ENCODE data around the gene LRP8.

The LRP8 gene

DNA sequence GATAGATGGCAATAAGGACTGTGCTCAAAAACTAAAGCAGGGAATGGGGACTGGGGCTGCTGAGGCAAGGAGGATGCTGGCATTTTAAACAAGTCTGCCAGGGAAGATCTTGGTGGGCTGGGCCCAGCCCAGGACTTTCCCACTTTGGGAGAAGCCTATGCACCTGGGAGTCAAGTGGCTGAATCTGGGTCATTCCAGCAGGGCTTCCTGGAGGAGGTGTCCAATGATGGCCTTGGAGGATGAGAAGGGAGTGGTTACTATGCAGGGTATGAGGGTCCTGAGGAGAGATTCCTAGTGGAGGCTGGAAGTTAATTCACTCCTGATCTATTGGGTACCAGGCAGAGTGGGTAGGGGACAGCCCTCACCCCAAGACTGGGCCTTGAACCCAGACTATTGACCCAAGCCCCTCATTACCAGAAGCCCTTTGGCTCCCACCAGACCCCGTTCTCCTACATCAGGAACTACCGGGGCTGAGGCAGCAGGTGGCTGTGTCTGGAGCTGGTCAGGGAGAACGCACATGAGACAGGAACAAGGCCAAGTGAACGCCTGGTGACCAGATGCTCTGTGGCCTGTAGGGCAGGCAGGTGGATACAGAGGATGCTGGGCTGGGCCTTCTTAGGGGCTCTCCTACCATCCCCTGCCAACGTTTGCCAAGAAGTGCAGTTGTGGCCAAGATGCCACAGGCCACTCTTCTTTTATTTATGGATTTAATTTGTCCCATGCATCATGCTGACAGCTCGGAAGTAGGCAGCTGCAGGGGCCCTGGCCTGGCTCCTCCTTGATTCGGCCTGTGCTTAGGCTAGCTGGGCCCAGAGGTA, 18.3 kb upstream of the LRP8 start:
- Histone ChIP-seq H3K27ac (ENCODE audit: low read depth, low read length, severe bottlenecking) (no peak overlapping the region), H3K4me1 (ENCODE audit: control insufficient read depth, insufficient read depth, low read length, poor library complexity, severe bottlenecking) (peaks cover 9% of the 10 kb centered on the region), H3K9me3 (ENCODE audit: control insufficient read depth, low read length) (no peaks in the 10 kb centered on the region), H3K4me3 (ENCODE audit: extremely low read depth, insufficient read depth, low read length, poor library complexity, severe bottlenecking) (no peak overlapping the region), H3K36me3 (ENCODE audit: control insufficient read depth, insufficient read depth, low read length) (no peaks in the 10 kb centered on the region)
- WGBS, 2 experiments (ENCODE audit: insufficient coverage in 2 of 2) = 88 to 92% methylated on average over 5 to 6 of the region's 7 CpGs

GRCh38 chr1:53344921-53345838, 17.3 kb upstream of the LRP8 start:
- no peak overlapping the region for H3K4me3 ChIP-seq (ENCODE audit: extremely low read depth, insufficient read depth, low read length, poor library complexity, severe bottlenecking)
- 93 to 96% methylated on average over 7 to 10 of the region's 11 CpGs for WGBS, 2 experiments (ENCODE audit: insufficient coverage in 2 of 2)
- H3K4me1 ChIP-seq (ENCODE audit: control insufficient read depth, insufficient read depth, low read length, poor library complexity, severe bottlenecking) = peaks cover 9% of the 10 kb centered on the region
- no peaks in the 10 kb centered on the region for H3K36me3 ChIP-seq (ENCODE audit: control insufficient read depth, insufficient read depth, low read length)
- H3K9me3 ChIP-seq (ENCODE audit: control insufficient read depth, low read length) = no peaks in the 10 kb centered on the region
- H3K27ac ChIP-seq (ENCODE audit: low read depth, low read length, severe bottlenecking) = no peak overlapping the region

DNA sequence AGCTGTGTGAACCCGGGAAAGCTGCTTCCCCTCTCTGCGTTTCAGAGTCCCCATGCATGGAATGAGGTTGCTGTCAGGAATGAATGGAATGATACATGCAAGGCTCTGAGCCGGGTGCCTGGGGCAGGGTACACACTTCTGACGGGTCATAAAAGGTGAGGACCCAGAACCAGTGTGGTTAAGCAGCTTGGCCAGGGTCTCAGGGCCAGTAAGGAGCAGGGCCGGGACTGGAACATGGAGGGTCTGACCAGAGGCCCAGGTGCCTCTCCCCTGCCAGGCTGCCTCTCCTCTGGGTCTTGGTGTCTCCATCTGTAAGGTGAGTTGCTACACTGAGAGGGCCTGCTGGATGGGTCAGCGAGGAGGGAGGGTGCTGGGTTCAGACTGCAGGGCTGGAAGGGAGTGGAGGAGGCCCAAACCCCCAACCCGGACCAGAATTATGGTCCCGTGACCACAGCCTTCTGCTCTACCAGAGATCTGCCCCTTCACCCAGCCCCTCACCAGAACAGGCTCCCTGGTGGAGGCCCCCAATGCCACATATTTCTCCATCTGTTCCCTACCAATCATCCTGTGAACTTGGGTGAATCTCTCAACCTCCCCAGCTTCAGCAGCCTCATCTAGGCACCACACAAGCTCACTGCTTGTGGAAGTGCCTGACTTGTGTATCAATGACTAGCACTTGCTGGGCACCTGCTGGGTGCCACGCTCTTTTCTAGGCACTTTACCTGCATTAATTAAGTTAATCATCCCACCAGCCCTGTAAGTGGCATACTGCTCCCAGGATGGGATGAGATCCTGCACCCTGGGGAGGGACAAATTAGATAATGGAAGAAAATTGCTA, 16.2 kb upstream of the LRP8 start:
- whole genome bisulfite sequencing, 2 experiments (ENCODE audit: insufficient coverage in 2 of 2) = 63 to 74% methylated on average over 5 to 7 of the region's 9 CpGs

DNA sequence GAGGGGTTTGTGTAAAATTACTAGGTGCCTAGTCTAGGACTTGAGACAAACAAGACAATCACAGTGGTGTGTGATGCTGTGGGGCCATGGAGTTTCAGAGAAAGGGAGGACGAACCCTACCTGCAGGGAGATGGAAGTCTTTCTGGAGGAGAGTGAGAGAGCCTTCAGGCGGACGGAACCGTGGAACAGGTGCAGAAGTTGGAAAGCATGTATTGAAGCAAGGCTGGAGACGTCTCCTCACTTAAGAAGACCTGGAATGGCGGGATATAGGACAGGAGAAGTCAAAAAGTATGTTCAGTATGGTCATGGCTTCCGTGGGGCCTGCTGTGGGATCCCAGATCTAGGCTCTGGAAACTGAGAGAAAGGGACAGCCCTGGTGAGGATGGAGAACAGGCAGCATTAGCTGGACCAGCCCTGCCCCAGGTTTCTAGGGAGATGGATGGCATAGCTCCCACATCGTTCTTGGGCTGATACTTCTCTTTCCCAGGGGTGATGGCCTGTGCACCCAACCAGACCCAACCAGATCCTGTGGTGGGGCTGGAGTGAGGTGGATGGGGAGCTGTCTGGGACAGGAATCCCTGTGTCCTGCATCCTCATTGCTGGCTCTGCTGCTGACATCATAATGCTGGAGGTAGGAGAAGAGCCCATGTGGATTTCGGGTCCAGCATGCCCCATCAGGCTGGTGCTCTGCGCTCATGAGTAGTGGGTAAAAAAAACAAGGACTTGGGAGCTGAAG, 15.0 kb upstream of the LRP8 start:
- Histone ChIP-seq H3K4me1 (ENCODE audit: control insufficient read depth, insufficient read depth, low read length, poor library complexity, severe bottlenecking) (peaks cover 9% of the 10 kb centered on the region), H3K36me3 (ENCODE audit: control insufficient read depth, insufficient read depth, low read length) (no peaks in the 10 kb centered on the region), H3K4me3 (ENCODE audit: extremely low read depth, insufficient read depth, low read length, poor library complexity, severe bottlenecking) (no peak overlapping the region), H3K9me3 (ENCODE audit: control insufficient read depth, low read length) (no peaks in the 10 kb centered on the region), H3K27ac (ENCODE audit: low read depth, low read length, severe bottlenecking) (no peak overlapping the region)
- WGBS, 2 experiments (ENCODE audit: insufficient coverage in 2 of 2) = 91% methylated on average over 8 to 10 of the region's 10 CpGs

More for the DNA sequence above, 16.2 kb upstream of the LRP8 start:
- H3K4me3 ChIP-seq (ENCODE audit: extremely low read depth, insufficient read depth, low read length, poor library complexity, severe bottlenecking) = no peak overlapping the region
- H3K27ac ChIP-seq (ENCODE audit: low read depth, low read length, severe bottlenecking) = no peak overlapping the region
- peaks cover 9% of the 10 kb centered on the region for H3K4me1 ChIP-seq (ENCODE audit: control insufficient read depth, insufficient read depth, low read length, poor library complexity, severe bottlenecking)
- H3K36me3 ChIP-seq (ENCODE audit: control insufficient read depth, insufficient read depth, low read length) = no peaks in the 10 kb centered on the region
- no peaks in the 10 kb centered on the region for H3K9me3 ChIP-seq (ENCODE audit: control insufficient read depth, low read length)

- Histone ChIP-seq H3K4me1 (ENCODE audit: control insufficient read depth, insufficient read depth, low read length, poor library complexity, severe bottlenecking) (peaks cover 9% of the 10 kb centered on the region), H3K36me3 (ENCODE audit: control insufficient read depth, insufficient read depth, low read length) (no peaks in the 10 kb centered on the region), H3K9me3 (ENCODE audit: control insufficient read depth, low read length) (no peaks in the 10 kb centered on the region), H3K4me3 (ENCODE audit: extremely low read depth, insufficient read depth, low read length, poor library complexity, severe bottlenecking) (no peak overlapping the region), H3K27ac (ENCODE audit: low read depth, low read length, severe bottlenecking) (no peak overlapping the region)
- WGBS, 2 experiments (ENCODE audit: insufficient coverage in 2 of 2) = 80 to 81% methylated on average over 4 to 5 of the region's 7 CpGs
Measured at GRCh38 chr1:53341961-53342707, 14.3 kb upstream of the LRP8 start.

GRCh38 chr1:53341521-53341895, 13.6 kb upstream of the LRP8 start:
- peaks cover 9% of the 10 kb centered on the region for H3K4me1 ChIP-seq (ENCODE audit: control insufficient read depth, insufficient read depth, low read length, poor library complexity, severe bottlenecking)
- no peak overlapping the region for H3K4me3 ChIP-seq (ENCODE audit: extremely low read depth, insufficient read depth, low read length, poor library complexity, severe bottlenecking)
- no peaks in the 10 kb centered on the region for H3K36me3 ChIP-seq (ENCODE audit: control insufficient read depth, insufficient read depth, low read length)
- 73 to 100% methylated on average over 1 to 2 of the region's 5 CpGs for whole genome bisulfite sequencing, 2 experiments (ENCODE audit: insufficient coverage in 2 of 2)
- H3K27ac ChIP-seq (ENCODE audit: low read depth, low read length, severe bottlenecking) = no peak overlapping the region
- H3K9me3 ChIP-seq (ENCODE audit: control insufficient read depth, low read length) = no peaks in the 10 kb centered on the region

DNA sequence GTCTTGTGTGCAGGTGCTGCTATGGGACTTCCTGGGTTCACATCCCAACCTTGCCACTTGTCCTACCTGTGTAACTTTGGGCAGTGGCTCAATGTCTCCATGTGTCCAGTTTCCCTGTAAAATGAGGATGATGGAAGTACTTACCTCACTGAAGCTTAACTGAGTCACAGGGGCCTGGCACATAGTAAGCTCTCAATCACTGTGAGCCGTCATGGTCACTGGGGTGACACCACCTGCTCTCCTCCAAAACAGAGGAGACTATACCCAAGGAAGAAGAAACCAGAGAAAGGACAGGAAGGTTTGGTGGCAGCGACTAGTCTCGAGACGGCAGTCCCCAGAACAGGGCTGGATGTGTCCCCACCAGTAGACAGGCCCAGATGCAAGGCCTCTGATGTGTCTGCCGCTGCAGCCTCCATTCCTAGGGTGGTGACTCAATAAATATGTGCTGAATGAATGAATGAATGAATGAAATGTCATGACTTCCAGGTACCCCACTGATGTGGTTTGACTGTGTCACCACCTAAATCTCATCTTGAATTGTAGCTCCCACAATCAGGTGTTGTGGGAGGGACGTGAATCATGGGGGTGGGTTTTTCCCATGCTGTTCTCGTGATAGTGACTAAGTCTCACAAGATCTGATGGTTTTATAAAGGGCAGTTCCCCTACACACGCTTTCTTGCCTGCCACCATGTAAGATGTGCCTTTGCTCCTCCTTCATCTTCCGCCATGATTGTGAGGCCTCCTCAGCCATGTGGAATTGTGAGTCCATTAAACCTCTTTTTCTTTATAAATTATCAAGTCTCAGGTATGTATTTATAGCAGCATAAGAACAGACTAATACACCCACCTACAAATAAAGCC, 13.0 kb upstream of the LRP8 start:
- Histone ChIP-seq H3K4me1 (ENCODE audit: control insufficient read depth, insufficient read depth, low read length, poor library complexity, severe bottlenecking) (peaks cover 9% of the 10 kb centered on the region), H3K27ac (ENCODE audit: low read depth, low read length, severe bottlenecking) (no peak overlapping the region), H3K36me3 (ENCODE audit: control insufficient read depth, insufficient read depth, low read length) (no peaks in the 10 kb centered on the region), H3K9me3 (ENCODE audit: control insufficient read depth, low read length) (no peaks in the 10 kb centered on the region), H3K4me3 (ENCODE audit: extremely low read depth, insufficient read depth, low read length, poor library complexity, severe bottlenecking) (no peak overlapping the region)
- 97% methylated on average over 7 of the region's 9 CpGs; no CpG with 5 or more reads in 1 of the 2 experiments for WGBS, 2 experiments (ENCODE audit: insufficient coverage in 2 of 2)

- 87 to 91% methylated on average over 5 to 6 of the region's 8 CpGs for WGBS, 2 experiments (ENCODE audit: insufficient coverage in 2 of 2)
- no peaks in the 10 kb centered on the region for H3K9me3 ChIP-seq (ENCODE audit: control insufficient read depth, low read length)
Measured at GRCh38 chr1:53339736-53340635, 12.1 kb upstream of the LRP8 start.

More at GRCh38 chr1:53339736-53340635, 12.1 kb upstream of the LRP8 start:
- Histone ChIP-seq H3K36me3 (ENCODE audit: control insufficient read depth, insufficient read depth, low read length) (no peaks in the 10 kb centered on the region), H3K4me1 (ENCODE audit: control insufficient read depth, insufficient read depth, low read length, poor library complexity, severe bottlenecking) (peaks cover 9% of the 10 kb centered on the region), H3K27ac (ENCODE audit: low read depth, low read length, severe bottlenecking) (no peak overlapping the region), H3K4me3 (ENCODE audit: extremely low read depth, insufficient read depth, low read length, poor library complexity, severe bottlenecking) (no peak overlapping the region)

Data from mesodermal cell (in vitro differentiated cells).